ENCODE data around the gene NCOA7.

DNA sequence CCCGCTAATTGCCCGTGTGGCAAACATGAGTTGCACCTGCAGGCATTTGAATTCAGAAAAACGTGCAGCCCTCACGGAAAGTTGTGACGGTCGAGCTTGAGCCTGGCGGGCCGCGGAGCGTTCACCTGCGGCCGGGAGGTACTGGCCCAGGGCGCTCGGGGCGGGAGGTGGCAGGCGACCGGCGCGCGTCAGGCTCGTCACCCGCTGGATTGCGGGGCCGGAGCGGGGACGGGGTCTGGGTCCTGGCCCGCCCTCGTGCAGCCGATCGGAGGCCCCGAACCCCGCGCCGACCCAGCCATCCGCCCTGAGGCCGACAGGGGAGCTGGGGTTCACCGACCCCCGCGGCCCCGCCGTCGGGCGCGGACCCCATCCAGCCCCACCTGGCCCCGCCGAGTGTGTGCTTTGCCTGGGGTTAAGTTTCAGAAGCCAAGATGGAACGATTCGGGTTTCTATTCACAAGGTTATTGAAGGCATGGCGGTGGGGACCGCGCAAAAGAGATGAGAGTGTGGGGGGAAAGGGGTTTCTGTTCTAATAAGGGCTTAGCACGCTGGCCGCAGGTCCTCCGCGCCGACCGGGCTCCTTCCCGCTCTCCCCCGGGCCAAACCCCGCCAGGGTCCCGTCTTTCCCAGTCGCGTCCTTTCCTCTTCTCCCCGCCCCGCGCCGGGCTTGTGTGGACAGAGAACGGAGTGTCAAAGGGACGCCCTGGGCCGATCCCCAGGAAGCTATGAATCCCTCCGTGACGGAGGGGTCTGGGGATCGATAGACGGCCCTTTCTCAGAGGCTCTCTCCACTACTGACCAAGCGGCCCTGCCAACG is 43.0 kb upstream of the NCOA7 start:
- TF ChIP-seq, protein P1, sequence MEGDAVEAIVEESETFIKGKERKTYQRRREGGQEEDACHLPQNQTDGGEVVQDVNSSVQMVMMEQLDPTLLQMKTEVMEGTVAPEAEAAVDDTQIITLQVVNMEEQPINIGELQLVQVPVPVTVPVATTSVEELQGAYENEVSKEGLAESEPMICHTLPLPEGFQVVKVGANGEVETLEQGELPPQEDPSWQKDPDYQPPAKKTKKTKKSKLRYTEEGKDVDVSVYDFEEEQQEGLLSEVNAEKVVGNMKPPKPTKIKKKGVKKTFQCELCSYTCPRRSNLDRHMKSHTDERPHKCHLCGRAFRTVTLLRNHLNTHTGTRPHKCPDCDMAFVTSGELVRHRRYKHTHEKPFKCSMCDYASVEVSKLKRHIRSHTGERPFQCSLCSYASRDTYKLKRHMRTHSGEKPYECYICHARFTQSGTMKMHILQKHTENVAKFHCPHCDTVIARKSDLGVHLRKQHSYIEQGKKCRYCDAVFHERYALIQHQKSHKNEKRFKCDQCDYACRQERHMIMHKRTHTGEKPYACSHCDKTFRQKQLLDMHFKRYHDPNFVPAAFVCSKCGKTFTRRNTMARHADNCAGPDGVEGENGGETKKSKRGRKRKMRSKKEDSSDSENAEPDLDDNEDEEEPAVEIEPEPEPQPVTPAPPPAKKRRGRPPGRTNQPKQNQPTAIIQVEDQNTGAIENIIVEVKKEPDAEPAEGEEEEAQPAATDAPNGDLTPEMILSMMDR (IDR thresholded peaks at IDR 0.05): no peak
- TF ChIP-seq POLR2A (IDR thresholded peaks at IDR 0.05): peak in 1 of 2 donors; percentile 13

Measured in adrenal gland (tissue), 5 donors.